Measurements from ENCODE around the gene RTL1.

GRCh38 chr14:100845341-100845740 is 58.2 kb downstream of the RTL1 start:
- TF ChIP-seq CTCF (IDR thresholded peaks at IDR 0.05) (no peak), EZH2 (IDR thresholded peaks at IDR 0.05) (no peak), EZH2phosphoT487 (IDR thresholded peaks at IDR 0.05) (no peak)
